Lung (tissue), 12 donors: ENCODE results near the gene DUSP6. TPM values are rescaled to one million over a fixed set of nuclear protein-coding genes. Genes with fewer than 3 reads are reported as not detected.
A peak's percentile ranks its signal among the peaks of the same experiment; 100 is the strongest.

Experiments
- ATAC-seq: fragments of 200-7000 bp; cut with Tn5 transposase; one replicate; pipeline ENCODE4 v1.9.1; 2020; ENCODE audit warnings: moderate number of reproducible peaks; ENCODE audit not compliant: insufficient read depth, low FRiP score
- DNase-seq, 3 donors: peaks; one replicate each; pipeline ENCODE4 v3.0.0-alpha.2; 2013 to 2017
- H3K27ac ChIP-seq, 2 donors: one replicate each; pipeline ENCODE4 v1.5.1; 2013; ENCODE audit warnings: mild to moderate bottlenecking in 2 of 2, moderate library complexity in 2 of 2, control low read depth in 1 of 2, inconsistent platforms in 1 of 2, low read depth in 1 of 2, low read length in 1 of 2
- H3K27me3 ChIP-seq, 3 donors: one replicate each; pipeline ENCODE4 v1.5.1; 2013; ENCODE audit warnings: low read length in 2 of 3; ENCODE audit not compliant: control insufficient read depth in 3 of 3, insufficient read depth in 3 of 3
- H3K36me3 ChIP-seq, 4 donors: one replicate each; pipeline ENCODE4 v1.5.1; 2013; ENCODE audit warnings: low read length in 4 of 4, mild to moderate bottlenecking in 1 of 4, moderate library complexity in 1 of 4; ENCODE audit not compliant: control insufficient read depth in 4 of 4, insufficient read depth in 4 of 4
- H3K4me1 ChIP-seq, 5 donors: one replicate each; pipeline ENCODE4 v1.5.1; 2013; ENCODE audit warnings: low read length in 5 of 5, mild to moderate bottlenecking in 2 of 5, moderate library complexity in 1 of 5; ENCODE audit not compliant: control insufficient read depth in 5 of 5, insufficient read depth in 5 of 5
- H3K4me3 ChIP-seq: one replicate; pipeline ENCODE4 v1.5.1; 2013; ENCODE audit warnings: mild to moderate bottlenecking, control low read depth, moderate library complexity
- H3K9ac ChIP-seq, 2 donors: one replicate each; pipeline ENCODE4 v1.5.1; 2013; ENCODE audit warnings: low read length in 2 of 2, control low read depth in 1 of 2; ENCODE audit not compliant: insufficient read depth in 1 of 2
- H3K9me3 ChIP-seq, 4 donors: one replicate each; pipeline ENCODE4 v1.5.1; 2013; ENCODE audit warnings: low read length in 3 of 4, mild to moderate bottlenecking in 1 of 4, moderate library complexity in 1 of 4; ENCODE audit not compliant: control insufficient read depth in 4 of 4, insufficient read depth in 3 of 4
- CTCF ChIP-seq: IDR thresholded peaks from 2 replicates; pipeline ENCODE4 v1.5.1; 2012; ENCODE audit warnings: mild to moderate bottlenecking; ENCODE audit errors: control extremely low read depth, extremely low read depth
- WGBS, 2 donors: extraction: QIAGEN DNeasy Blood & Tissue Kit; methylation state at CpG; one replicate each; pipeline ENCODE4 v1.1.7; 2013; 5-methylcytosine and 5-hydroxymethylcytosine counted together
- polyA plus RNA-seq, 2 donors: library from polyadenylated mRNA; stranded (reverse); fragments of 200-250 nt; gene quantifications; one replicate each; pipeline ENCODE4 v1.2.1, GENCODE V29; 2013
- total RNA-seq, 2 donors: library from RNA; depleted of rRNA in 1 of 2; stranded (reverse); fragments of >200 nt in 1 of 2; gene quantifications; one replicate each; pipeline ENCODE4 v1.2.1, GENCODE V29; 2014 to 2021
- donor health status: control.
- donor health status: control.
- donor health status: Bipolar disorder and iron deficiency.
- donor health status: healthy.
- donor health status: DM: yes; HTN: yes; CAD: no.

The DUSP6 gene
- total and polyA plus RNA-seq, 4 donors = 37.8 to 187 (median 155) TPM

- Histone ChIP-seq H3K9ac (peak overlapping the region; percentile 86 to 99), H3K4me3 (peak overlapping the region; percentile 62), H3K27ac (peak overlapping the region; percentile 99 to 100), H3K36me3 (peaks cover 0 to 29% (median 11%) of the 10 kb centered on the region in 4 donors), H3K4me1 (peaks cover 0 to 51% (median 19%) of the 10 kb centered on the region in 5 donors), H3K27me3 (no peaks in the 10 kb centered on the region), H3K9me3 (peaks cover 0 to 1% (median 0%) of the 10 kb centered on the region in 4 donors)
- ATAC-seq = peak; percentile 49
- 1% methylated on average over 73 to 74 of the region's 74 CpGs for WGBS, 2 donors
- DNase-seq = peak; percentile 78
- TF ChIP-seq CTCF = no peak
Measured at GRCh38 chr12:89353823-89354611, 1.7 kb upstream of the DUSP6 start.

- Histone ChIP-seq H3K9me3 (peaks cover 0 to 1% (median 0%) of the 10 kb centered on the region in 4 donors), H3K27ac (peak overlapping the region; percentile 99 to 100), H3K4me1 (peaks cover 0 to 57% (median 19%) of the 10 kb centered on the region in 5 donors), H3K36me3 (peaks cover 0 to 35% (median 14%) of the 10 kb centered on the region in 4 donors), H3K27me3 (no peaks in the 10 kb centered on the region), H3K9ac (peak overlapping the region; percentile 67 to 86), H3K4me3 (peak overlapping the region; percentile 62)
- peak; percentile 42 for ATAC-seq
- 1% methylated on average over 47 to 49 of the region's 49 CpGs for WGBS, 2 donors
- DNase-seq = peak; percentile 92 to 94 (median 92)
- no peak for TF ChIP-seq CTCF
Measured at GRCh38 chr12:89353188-89353822, 1.0 kb upstream of the DUSP6 start.

GRCh38 chr12:89352242-89352491 lies 134 bp downstream of the DUSP6 start:
- Histone ChIP-seq H3K27me3 (no peaks in the 10 kb centered on the region), H3K4me1 (peaks cover 0 to 56% (median 16%) of the 10 kb centered on the region in 5 donors), H3K36me3 (peaks cover 0 to 44% (median 16%) of the 10 kb centered on the region in 4 donors), H3K9me3 (peaks cover 0 to 1% (median 0%) of the 10 kb centered on the region in 4 donors), H3K9ac (peak overlapping the region; percentile 89 to 98), H3K4me3 (peak overlapping the region; percentile 79), H3K27ac (peak overlapping the region; percentile 99 to 100)
- TF ChIP-seq CTCF = no peak
- no peak for DNase-seq
- no peak for ATAC-seq
- 0 to 1% methylated on average over 10 of the region's 10 CpGs for WGBS, 2 donors
